ENCODE data around the gene DCUN1D3. TPM values are rescaled to one million over a fixed set of nuclear protein-coding genes. Genes with fewer than 3 reads are reported as not detected.

Gene DCUN1D3
- total and polyA plus RNA-seq, 2 experiments from 2014 or later, result 8.5 to 13.7 TPM

DNA sequence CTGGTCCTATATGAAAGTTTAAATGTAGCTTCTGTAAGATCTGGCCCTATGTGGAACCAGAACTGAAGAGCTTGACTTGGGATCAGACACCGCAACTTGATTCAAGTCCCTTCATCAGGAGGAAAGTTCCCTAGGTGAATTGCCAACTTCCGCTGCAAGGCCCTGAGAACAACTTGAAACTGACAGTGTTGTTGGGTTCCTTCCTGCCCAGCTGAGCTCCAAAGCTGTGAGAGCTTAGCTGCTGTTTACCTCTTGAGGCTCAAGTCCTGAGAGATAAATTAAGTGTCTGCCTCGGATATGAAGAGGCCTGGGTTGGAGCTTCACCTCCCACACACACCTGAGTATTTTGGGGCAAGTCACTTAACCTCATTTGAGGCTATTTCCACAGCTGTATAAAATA is 49.2 kb downstream of the DCUN1D3 start:
- DNase-seq (ENCODE audit: low spot score), result no peak
- Mint-ChIP-seq H3K9me3 (no peaks in the 10 kb centered on the region), H3K4me3 (no peak overlapping the region), H3K4me1 (peaks cover 7% of the 10 kb centered on the region), H3K27me3 (ENCODE audit: insufficient read depth, low read depth, poor library complexity) (peaks cover 2% of the 10 kb centered on the region), H3K27ac (peak overlapping the region; percentile 6; the same call in 1 of the 2 replicates), H3K36me3 (ENCODE audit: low read depth) (no peaks in the 10 kb centered on the region; the same call in 2 of the 3 replicates)
- H3K4me3 ChIP-seq, result no peak overlapping the region
- no peaks in the 10 kb centered on the region for H3K36me3 ChIP-seq (ENCODE audit: insufficient read depth)
- peak overlapping the region; percentile 42 for H3K27ac ChIP-seq (ENCODE audit: low read depth)
- H3K4me1 ChIP-seq (ENCODE audit: insufficient read depth), result peaks cover 4% of the 10 kb centered on the region
- no peaks in the 10 kb centered on the region for H3F3A ChIP-seq (replicated peaks; ENCODE audit: low read depth)
- no peaks in the 10 kb centered on the region for H3K9me2 ChIP-seq (ENCODE audit: insufficient read depth)
- 0 out of 2 replicates have a peak, but pooled peaks cover 8% of the 10 kb centered on the region for H3K79me2 ChIP-seq (replicated peaks; ENCODE audit: insufficient read depth)
- H2AFZ ChIP-seq, result no peak overlapping the region
- ATAC-seq, result no peak
- no peaks in the 10 kb centered on the region for H3K27me3 ChIP-seq (ENCODE audit: insufficient read depth)
- TF ChIP-seq CREB1 (CRISPR knock-in tag; IDR thresholded peaks at IDR 0.05; ENCODE audit: low read depth), result no peak
- no peak for TF ChIP-seq CTCF (conservative IDR thresholded peaks at IDR 0.05; ENCODE audit: low read depth in 2 of 2)
- no peak for TF ChIP-seq ZNF114 (CRISPR knock-in tag; IDR thresholded peaks at IDR 0.05)
- H4K20me1 ChIP-seq (replicated peaks; ENCODE audit: insufficient read depth), result no peaks in the 10 kb centered on the region
- no peak overlapping the region for H3K4me2 ChIP-seq

- Histone ChIP-seq H3K4me1 (ENCODE audit: insufficient read depth) (peaks cover 4% of the 10 kb centered on the region), H3K36me3 (ENCODE audit: insufficient read depth) (0 out of 2 replicates have a peak, but pooled peaks cover 5% of the 10 kb centered on the region), H3K27ac (ENCODE audit: low read depth) (no peak overlapping the region), H2AFZ (no peak overlapping the region), H3K4me3 (no peak overlapping the region), H3K9me2 (ENCODE audit: insufficient read depth) (no peaks in the 10 kb centered on the region), H3K27me3 (ENCODE audit: insufficient read depth) (no peaks in the 10 kb centered on the region), H3K4me2 (no peak overlapping the region), H4K20me1 (replicated peaks; ENCODE audit: insufficient read depth) (no peaks in the 10 kb centered on the region), H3F3A (replicated peaks; ENCODE audit: low read depth) (no peaks in the 10 kb centered on the region), H3K79me2 (replicated peaks; ENCODE audit: insufficient read depth) (0 out of 2 replicates have a peak, but pooled peaks cover 4% of the 10 kb centered on the region)
- peaks cover 5% of the 10 kb centered on the region; the same call in 2 of the 3 replicates for H3K36me3 Mint-ChIP-seq (ENCODE audit: low read depth)
- ATAC-seq, result peak; percentile 71
- TF ChIP-seq CTCF (conservative IDR thresholded peaks at IDR 0.05; ENCODE audit: low read depth in 2 of 2), result peak; percentile 95 to 99
- no peak for TF ChIP-seq CREB1 (CRISPR knock-in tag; IDR thresholded peaks at IDR 0.05; ENCODE audit: low read depth)
- no peaks in the 10 kb centered on the region; the same call in 1 of the 3 replicates for H3K4me1 Mint-ChIP-seq
- peaks cover 2% of the 10 kb centered on the region for H3K27me3 Mint-ChIP-seq (ENCODE audit: insufficient read depth, low read depth, poor library complexity)
- DNase-seq (ENCODE audit: low spot score), result peak; percentile 80
- no peak overlapping the region; the same call in 1 of the 2 replicates for H3K27ac Mint-ChIP-seq
- H3K4me3 Mint-ChIP-seq, result no peak overlapping the region
- no peaks in the 10 kb centered on the region for H3K9me3 Mint-ChIP-seq
Measured at GRCh38 chr16:20849589-20850390, 50.4 kb downstream of the DCUN1D3 start.
